Gastrocnemius medialis (tissue), 4 donors: ENCODE measurements around the gene EIF4E2. TPM values are rescaled to one million over a fixed set of nuclear protein-coding genes. Genes with fewer than 3 reads are reported as not detected.

ENCODE experiments used
- ATAC-seq, 2 donors: fragments of 150-250 bp; one replicate each; pipeline ENCODE4 v1.9.1; 2016
- DNase-seq, 2 donors: peaks; one replicate each; pipeline ENCODE4 v3.0.0-alpha.2; 2019
- H3K27ac ChIP-seq, 4 donors: fragments of 200-600 bp; sonication (generic); 1 replicate in 1 of 4; 2 replicates in 3 of 4; pipeline ENCODE4 v1.5.1; 2016 to 2018; ENCODE audit warnings: mild to moderate bottlenecking in 2 of 4, moderate library complexity in 1 of 4
- H3K27me3 ChIP-seq, 3 donors: fragments of 200-600 bp; sonication (generic) in 2 of 3; 1 replicate in 1 of 3; 2 replicates in 2 of 3; pipeline versions ENCODE4 v1.5.1 to v1.6.0; 2016 to 2019; ENCODE audit warnings: mild to moderate bottlenecking in 1 of 3, moderate library complexity in 1 of 3
- H3K36me3 ChIP-seq, 2 donors: fragments of 200-600 bp; sonication (generic) in 1 of 2; one replicate each; pipeline ENCODE4 v1.5.1; 2017 to 2018
- H3K4me1 ChIP-seq, 2 donors: fragments of 200-600 bp; sonication (generic) in 1 of 2; one replicate each; pipeline ENCODE4 v1.5.1; 2016 to 2017; ENCODE audit warnings: mild to moderate bottlenecking in 2 of 2
- H3K4me3 ChIP-seq, 4 donors: fragments of 200-600 bp; sonication (generic) in 3 of 4; 1 replicate in 1 of 4; 2 replicates in 3 of 4; pipeline ENCODE4 v1.5.1; 2016 to 2019; ENCODE audit warnings: mild to moderate bottlenecking in 2 of 4
- H3K9me3 ChIP-seq, 3 donors: fragments of 200-600 bp; sonication (generic) in 2 of 3; 1 replicate in 1 of 3; 2 replicates in 2 of 3; pipeline ENCODE4 v1.5.1; 2016 to 2019
- CTCF ChIP-seq, 5 experiments: fragments of 450-650 bp in 3 of 5; fragments of 200-600 bp in 2 of 5; sonication (generic) in 2 of 5; IDR thresholded peaks in 4 of 5; conservative IDR thresholded peaks in 1 of 5; 1 replicate in 4 of 5; 2 replicates in 1 of 5; pipeline ENCODE4 v1.5.1; 2016 to 2019; ENCODE audit warnings: antibody characterized with exemption in 5 of 5, mild to moderate bottlenecking in 3 of 5, moderate library complexity in 3 of 5
- POLR2A ChIP-seq, 2 donors: fragments of 450-650 bp; IDR thresholded peaks; one replicate each; pipeline ENCODE4 v1.6.1; 2017; ENCODE audit warnings: antibody characterized with exemption in 2 of 2, mild to moderate bottlenecking in 2 of 2, moderate library complexity in 2 of 2
- in situ Hi-C, 4 donors: fragments of 200-750 bp; cut with MboI; loops; one replicate each; pipeline versions ENCODE4 v1.15.0 to v1.8.0; 2017; ENCODE audit warnings: low sequenced_read_pairs in 4 of 4
- intact Hi-C: fragments of 100-400 bp; cut with DNase I; formaldehyde crosslinking; loops from one replicate; pipeline ENCODE4 v1.15.1; 2023; ENCODE audit warnings: low total_unique reads
- total RNA-seq, 4 donors: library from RNA; depleted of rRNA; stranded (reverse); fragments of >200 nt; gene quantifications; one replicate each; pipeline versions ENCODE4 v1.1.0 to v1.2.3, GENCODE V29; 2016

The EIF4E2 gene
- total RNA-seq, 4 donors from 2014 or later, result 57.9 to 111 (median 71.2) TPM

DNA sequence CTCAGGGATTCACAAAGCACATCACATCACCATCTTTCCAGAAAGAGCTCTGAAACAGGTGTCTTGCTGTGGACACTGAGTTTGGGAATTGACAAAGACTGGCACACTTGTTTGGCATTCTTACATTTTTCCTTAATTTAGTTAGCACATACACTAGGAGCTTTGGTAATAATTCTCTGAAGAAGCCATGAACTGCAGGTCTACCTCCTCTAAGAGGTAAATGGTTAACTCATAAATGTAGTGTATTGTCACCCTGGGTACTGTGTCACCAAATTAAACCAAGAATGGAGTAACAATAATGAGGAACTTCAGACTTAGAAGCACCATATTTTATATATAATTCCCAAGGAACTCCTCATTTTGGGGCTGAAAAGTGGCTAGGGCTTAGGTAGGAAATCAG is 22.6 kb downstream of the EIF4E2 start:
- no peak for TF ChIP-seq CTCF (IDR thresholded peaks at IDR 0.05 in 4 of 5, conservative IDR thresholded peaks at IDR 0.05 in 1 of 5)
- TF ChIP-seq POLR2A (IDR thresholded peaks at IDR 0.05), result no peak
- ATAC-seq, result no peak
- no peak overlapping the region for H3K4me3 ChIP-seq
- H3K9me3 ChIP-seq, result no peaks in the 10 kb centered on the region
- peaks cover 0 to 35% of the 10 kb centered on the region in 2 donors for H3K36me3 ChIP-seq
- peaks cover 54 to 91% of the 10 kb centered on the region in 2 donors for H3K4me1 ChIP-seq
- DNase-seq, result no peak
- intact Hi-C loops, result no loop called here
- H3K27ac ChIP-seq, result peak overlapping the region; percentile 85 to 93 (median 88)
- in situ Hi-C loops, result no loop called here
- no peaks in the 10 kb centered on the region for H3K27me3 ChIP-seq

DNA sequence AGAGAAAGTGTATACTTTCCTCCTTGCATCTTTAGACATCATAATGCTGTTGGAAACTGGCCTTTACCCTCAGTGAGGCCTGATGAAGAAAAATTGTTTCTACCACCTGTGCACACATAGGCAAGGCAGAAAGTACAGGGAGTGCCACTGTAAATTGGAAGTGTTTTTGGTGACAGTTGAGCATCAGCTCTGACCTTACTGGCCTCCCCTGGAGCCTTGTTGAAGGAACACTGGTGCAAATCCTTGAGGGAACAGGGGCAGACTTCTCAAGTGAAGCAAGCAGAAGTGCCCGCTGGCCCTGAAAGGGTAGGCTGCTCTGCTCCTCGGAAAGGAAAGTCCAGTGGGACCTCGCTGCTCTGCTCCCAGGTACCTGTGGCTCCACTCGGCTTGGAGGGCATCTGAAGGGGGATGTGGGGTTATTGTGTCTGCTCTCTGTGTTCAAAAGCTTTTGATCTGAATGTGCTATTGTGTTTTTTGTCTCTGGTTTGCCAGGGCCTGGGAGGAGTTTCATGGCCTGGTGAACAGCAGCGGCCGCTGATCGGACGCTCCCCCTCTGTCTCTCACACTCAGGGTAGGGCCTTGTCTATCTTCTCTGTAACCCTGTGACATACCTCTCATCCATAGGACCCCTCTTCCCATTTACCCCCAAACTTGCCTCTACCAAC is 23.4 kb downstream of the EIF4E2 start:
- Histone ChIP-seq H3K27me3 (no peaks in the 10 kb centered on the region), H3K36me3 (peaks cover 0 to 27% of the 10 kb centered on the region in 2 donors), H3K9me3 (no peaks in the 10 kb centered on the region), H3K27ac (peak overlapping the region; percentile 85 to 93 (median 88)), H3K4me3 (peak overlapping the region in 3 of 4 donors; percentile 26 to 49 (median 30)), H3K4me1 (peaks cover 61 to 90% of the 10 kb centered on the region in 2 donors)
- intact Hi-C loops (loop anchor here (2.0 kb wide), 2 partner anchors 15 to 23 kb away; partner anchors contain the start of genes EIF4E2 and TIGD1), in situ Hi-C loops (no loop called here)
- TF ChIP-seq CTCF (IDR thresholded peaks at IDR 0.05 in 4 of 5, conservative IDR thresholded peaks at IDR 0.05 in 1 of 5), result no peak
- peak in 1 of 2 donors; percentile 41 for TF ChIP-seq POLR2A (IDR thresholded peaks at IDR 0.05)
- peak; percentile 69 to 76 for DNase-seq
- peak; percentile 49 to 65 for ATAC-seq

- ATAC-seq (peak; percentile 82 to 86), DNase-seq (peak; percentile 68 to 91)
- Histone ChIP-seq H3K27ac (peak overlapping the region; percentile 85 to 93 (median 88)), H3K36me3 (peaks cover 0 to 17% of the 10 kb centered on the region in 2 donors), H3K9me3 (no peaks in the 10 kb centered on the region), H3K4me3 (peak overlapping the region in 3 of 4 donors; percentile 26 to 49 (median 30)), H3K27me3 (no peaks in the 10 kb centered on the region), H3K4me1 (peaks cover 58 to 85% of the 10 kb centered on the region in 2 donors)
- intact Hi-C loops (loop anchor here (2.0 kb wide), 2 partner anchors 14 to 24 kb away; partner anchors contain the start of genes EIF4E2 and TIGD1), in situ Hi-C loops (no loop called here)
- TF ChIP-seq POLR2A (IDR thresholded peaks at IDR 0.05), result peak in 1 of 2 donors; percentile 14
- no peak for TF ChIP-seq CTCF (IDR thresholded peaks at IDR 0.05 in 4 of 5, conservative IDR thresholded peaks at IDR 0.05 in 1 of 5)
These were observed 24.4 kb downstream of the EIF4E2 start for GRCh38 chr2:232574674-232575403.

- ATAC-seq (no peak), DNase-seq (no peak)
- Histone ChIP-seq H3K9me3 (no peaks in the 10 kb centered on the region), H3K36me3 (peaks cover 0 to 13% of the 10 kb centered on the region in 2 donors), H3K27ac (peak overlapping the region; percentile 85 to 93 (median 88)), H3K4me3 (peak overlapping the region in 3 of 4 donors; percentile 3 to 49 (median 28)), H3K4me1 (peaks cover 52 to 80% of the 10 kb centered on the region in 2 donors), H3K27me3 (no peaks in the 10 kb centered on the region)
- TF ChIP-seq POLR2A (IDR thresholded peaks at IDR 0.05) (no peak), CTCF (IDR thresholded peaks at IDR 0.05 in 4 of 5, conservative IDR thresholded peaks at IDR 0.05 in 1 of 5) (no peak)
- in situ Hi-C loops, result no loop called here
- intact Hi-C loops, result loop anchor here (2.0 kb wide), 2 partner anchors 13 to 25 kb away; partner anchors contain the start of genes EIF4E2 and TIGD1
These were observed 24.9 kb downstream of the EIF4E2 start for GRCh38 chr2:232575404-232575746.
